HepG2 (cell line): ENCODE results near the gene ZSWIM5.

Experiments
- CEBPB ChIP-seq: IDR thresholded peaks from 2 replicates; pipeline ENCODE4 v1.6.1; 2011; ENCODE audit warnings: low read depth, low read length, improper control_type of control experiment, borderline replicate concordance
- CTCF ChIP-seq: sonication (generic); formaldehyde crosslinking; IDR thresholded peaks from 2 replicates; pipeline ENCODE4 v1.5.0; 2020; ENCODE audit warnings: mild to moderate bottlenecking, missing genetic modification reagents, moderate library complexity
- FIP1L1 ChIP-seq: fragments of 200-400 bp; formaldehyde crosslinking; IDR thresholded peaks from 2 replicates; pipeline ENCODE4 v1.6.1; 2018; ENCODE audit warnings: low read depth, mild to moderate bottlenecking, low read length, moderate library complexity, borderline replicate concordance; ENCODE audit not compliant: insufficient read depth
- FOXO1 ChIP-seq: sonication (generic); formaldehyde crosslinking; IDR thresholded peaks from 2 replicates; pipeline ENCODE4 v1.4.0; 2020; ENCODE audit warnings: missing genetic modification reagents
- HDAC6 ChIP-seq: fragments of 200-600 bp; sonication (generic); IDR thresholded peaks from 2 replicates; pipeline ENCODE4 v1.7.0; 2017; ENCODE audit warnings: mild to moderate bottlenecking, antibody characterized with exemption, low read length, low read depth
- JUN ChIP-seq: sonication (generic); formaldehyde crosslinking; IDR thresholded peaks from 2 replicates; pipeline ENCODE4 v1.4.0; 2020; ENCODE audit warnings: mild to moderate bottlenecking, missing genetic modification reagents
- KAT8 ChIP-seq: IDR thresholded peaks from 2 replicates; pipeline ENCODE4 v1.6.1; 2016; ENCODE audit warnings: missing genetic modification reagents, missing compliant biosample characterization
- TARDBP ChIP-seq: sonication (generic); formaldehyde crosslinking; IDR thresholded peaks from 2 replicates; pipeline ENCODE4 v1.8.0; 2022; ENCODE audit warnings: mild to moderate bottlenecking, missing genetic modification reagents
- TRIM24 ChIP-seq: sonication (generic); formaldehyde crosslinking; IDR thresholded peaks from 2 replicates; pipeline ENCODE4 v1.8.0; 2022; ENCODE audit warnings: mild to moderate bottlenecking, missing genetic modification reagents
- ZNF160 ChIP-seq: sonication (generic); formaldehyde crosslinking; IDR thresholded peaks from 2 replicates; pipeline ENCODE4 v1.8.0; 2022; ENCODE audit warnings: mild to moderate bottlenecking, inconsistent platforms, missing genetic modification reagents
- ZNF569 ChIP-seq: sonication (generic); formaldehyde crosslinking; IDR thresholded peaks from 2 replicates; pipeline ENCODE4 v1.5.0; 2020; ENCODE audit warnings: mild to moderate bottlenecking, missing genetic modification reagents, moderate library complexity, borderline replicate concordance
- TF ChIP-seq, protein P1 (sequence below): sonication (generic); formaldehyde crosslinking; IDR thresholded peaks from 2 replicates; pipeline ENCODE4 v1.4.0; 2020; ENCODE audit warnings: mild to moderate bottlenecking, missing genetic modification reagents, borderline replicate concordance

DNA sequence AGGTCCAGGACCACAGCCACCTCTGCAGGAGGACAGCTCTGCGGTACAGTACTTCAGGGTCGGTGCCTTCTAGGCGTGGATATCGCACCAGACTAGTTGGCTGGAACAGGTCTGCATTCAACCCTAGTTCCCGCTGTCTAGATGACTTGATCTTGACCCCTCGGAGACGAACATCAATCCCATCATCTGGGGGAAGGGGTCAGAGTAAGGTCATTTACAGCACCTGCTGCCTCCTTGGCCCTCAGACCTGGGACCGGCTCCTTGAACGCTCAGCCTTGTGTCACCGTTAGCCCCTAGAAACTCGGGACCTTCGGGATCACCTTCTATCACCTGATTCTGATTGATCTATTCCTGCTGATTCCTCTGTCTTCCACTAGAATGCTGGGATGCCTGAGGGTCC, 197.9 kb downstream of the ZSWIM5 start:
- TF ChIP-seq CEBPB (no peak), TRIM24 (CRISPR knock-in tag) (no peak), HDAC6 (no peak), ZNF160 (no peak), TARDBP (no peak), CTCF (no peak), KAT8 (no peak), FOXO1 (CRISPR knock-in tag) (no peak), ZNF569 (CRISPR knock-in tag) (no peak), FIP1L1 (no peak), JUN (CRISPR knock-in tag) (no peak)
- TF ChIP-seq, protein P1, sequence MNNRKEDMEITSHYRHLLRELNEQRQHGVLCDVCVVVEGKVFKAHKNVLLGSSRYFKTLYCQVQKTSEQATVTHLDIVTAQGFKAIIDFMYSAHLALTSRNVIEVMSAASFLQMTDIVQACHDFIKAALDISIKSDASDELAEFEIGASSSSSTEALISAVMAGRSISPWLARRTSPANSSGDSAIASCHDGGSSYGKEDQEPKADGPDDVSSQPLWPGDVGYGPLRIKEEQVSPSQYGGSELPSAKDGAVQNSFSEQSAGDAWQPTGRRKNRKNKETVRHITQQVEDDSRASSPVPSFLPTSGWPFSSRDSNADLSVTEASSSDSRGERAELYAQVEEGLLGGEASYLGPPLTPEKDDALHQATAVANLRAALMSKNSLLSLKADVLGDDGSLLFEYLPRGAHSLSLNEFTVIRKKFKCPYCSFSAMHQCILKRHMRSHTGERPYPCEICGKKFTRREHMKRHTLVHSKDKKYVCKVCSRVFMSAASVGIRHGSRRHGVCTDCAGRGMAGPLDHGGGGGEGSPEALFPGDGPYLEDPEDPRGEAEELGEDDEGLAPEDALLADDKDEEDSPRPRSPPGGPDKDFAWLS (CRISPR knock-in tag) = no peak
